Inflammatory macrophage treated with lipopolysaccharide for 1 hour (primary cell): ENCODE results near the gene SPSB4.

ENCODE experiments used
- DNase-seq, 2 donors: peaks; one replicate each; pipeline ENCODE4 v3.0.0-alpha.2; 2020 to 2022

Gene SPSB4

DNA sequence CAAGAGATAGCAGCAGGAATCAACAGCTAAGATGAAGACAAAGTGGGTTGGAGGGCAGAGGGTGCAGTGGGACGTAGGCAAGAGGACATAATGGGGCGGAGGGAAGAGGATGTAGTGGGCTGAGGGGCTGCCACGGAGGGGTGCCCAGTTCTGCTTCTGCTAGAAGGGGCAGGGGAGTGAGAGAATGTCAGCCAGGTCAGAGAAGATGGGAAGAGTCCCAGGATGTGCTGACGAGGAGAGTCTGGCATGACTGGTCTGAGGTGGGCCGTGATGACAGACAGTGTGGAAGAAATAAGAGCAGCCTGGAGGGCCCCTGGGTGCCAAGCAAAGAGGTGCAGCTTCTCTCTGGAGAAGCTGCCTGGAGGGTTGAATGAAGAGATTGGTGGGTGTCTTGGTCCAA, 4.0 kb downstream of the SPSB4 start:
- DNase-seq = no peak

DNA sequence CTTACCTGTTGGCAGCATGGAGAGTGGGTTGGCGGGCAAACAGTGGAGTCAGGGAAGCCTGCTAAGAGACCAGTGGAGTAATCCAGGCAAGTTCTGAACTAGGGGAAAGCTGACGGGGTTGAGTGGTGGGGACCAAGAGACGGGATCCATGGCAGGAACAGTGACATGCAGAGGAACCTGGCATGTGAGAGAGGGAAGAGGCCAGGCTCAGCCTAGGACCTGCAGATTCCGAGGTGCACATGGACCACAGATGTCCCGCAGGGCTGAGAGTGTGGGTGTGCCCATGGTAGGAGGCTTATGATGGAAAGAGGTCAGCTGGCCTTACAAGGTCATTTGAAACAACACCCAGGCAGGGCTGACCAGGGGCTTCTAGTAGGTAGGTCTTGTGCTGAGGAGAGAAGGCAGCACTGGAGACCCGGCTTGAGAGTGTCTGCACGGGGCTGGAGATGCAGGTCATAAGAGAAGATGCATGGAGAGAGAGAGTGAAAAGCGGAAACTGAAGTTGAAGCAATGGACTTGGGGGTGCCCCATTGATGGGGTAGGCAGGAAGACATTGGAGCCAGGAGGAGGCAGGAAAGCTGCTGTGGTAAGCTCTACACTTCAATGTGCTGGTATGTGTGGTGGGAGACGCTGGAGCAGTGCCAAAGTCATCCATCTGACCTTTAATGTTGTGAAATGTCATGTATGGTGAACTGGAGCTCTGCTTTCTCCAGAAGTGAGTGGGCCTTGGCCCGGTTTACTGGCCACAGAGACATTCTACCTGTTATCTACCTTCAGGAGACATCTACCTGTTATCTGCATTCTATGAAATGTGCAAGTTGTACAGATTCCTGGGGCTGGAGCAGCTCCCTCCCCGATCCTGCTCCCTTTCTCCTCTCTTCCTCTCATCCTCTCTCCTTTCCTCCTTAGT, 4.6 kb downstream of the SPSB4 start:
- no peak for DNase-seq

DNA sequence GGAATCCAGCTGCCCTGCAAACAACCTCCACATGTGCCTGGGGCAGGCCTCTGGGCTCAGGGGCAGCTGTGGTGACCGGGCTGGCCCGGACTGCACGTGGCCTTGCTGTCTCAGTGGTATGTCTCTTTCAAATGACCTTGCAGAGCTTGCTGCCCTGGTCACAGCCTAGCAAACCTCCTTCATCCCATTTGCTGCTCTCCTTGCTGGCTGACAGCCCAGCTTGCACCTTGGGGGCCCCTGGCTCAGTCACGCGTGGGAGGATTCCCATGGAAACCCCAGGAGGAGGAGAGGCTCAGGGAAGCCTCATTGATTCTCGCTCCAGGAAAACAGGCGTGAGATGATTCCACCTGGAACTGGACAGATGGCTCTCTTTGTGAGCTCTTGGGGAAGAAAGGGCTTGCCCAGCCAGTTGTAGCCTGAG, 5.6 kb downstream of the SPSB4 start:
- DNase-seq = no peak

DNA sequence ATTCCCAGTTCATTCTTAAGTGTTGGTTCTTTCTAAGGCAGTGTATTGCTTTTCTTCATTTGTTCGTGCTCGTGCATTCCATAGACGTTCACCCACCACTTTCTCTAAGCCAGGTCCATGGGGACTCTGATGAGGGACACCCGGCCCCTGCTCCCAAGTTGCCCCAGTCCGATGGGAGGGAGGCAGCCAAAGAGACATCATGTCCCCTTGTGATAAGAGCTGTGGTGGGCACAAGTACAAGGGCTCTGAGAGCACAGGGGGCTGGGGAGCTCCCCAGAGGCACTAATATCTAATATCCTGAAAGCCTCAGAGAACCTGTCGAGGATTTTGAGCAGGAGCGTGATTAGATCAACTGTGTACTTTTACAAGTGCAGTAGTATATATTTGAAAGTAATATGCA, 6.3 kb downstream of the SPSB4 start:
- no peak for DNase-seq

DNA sequence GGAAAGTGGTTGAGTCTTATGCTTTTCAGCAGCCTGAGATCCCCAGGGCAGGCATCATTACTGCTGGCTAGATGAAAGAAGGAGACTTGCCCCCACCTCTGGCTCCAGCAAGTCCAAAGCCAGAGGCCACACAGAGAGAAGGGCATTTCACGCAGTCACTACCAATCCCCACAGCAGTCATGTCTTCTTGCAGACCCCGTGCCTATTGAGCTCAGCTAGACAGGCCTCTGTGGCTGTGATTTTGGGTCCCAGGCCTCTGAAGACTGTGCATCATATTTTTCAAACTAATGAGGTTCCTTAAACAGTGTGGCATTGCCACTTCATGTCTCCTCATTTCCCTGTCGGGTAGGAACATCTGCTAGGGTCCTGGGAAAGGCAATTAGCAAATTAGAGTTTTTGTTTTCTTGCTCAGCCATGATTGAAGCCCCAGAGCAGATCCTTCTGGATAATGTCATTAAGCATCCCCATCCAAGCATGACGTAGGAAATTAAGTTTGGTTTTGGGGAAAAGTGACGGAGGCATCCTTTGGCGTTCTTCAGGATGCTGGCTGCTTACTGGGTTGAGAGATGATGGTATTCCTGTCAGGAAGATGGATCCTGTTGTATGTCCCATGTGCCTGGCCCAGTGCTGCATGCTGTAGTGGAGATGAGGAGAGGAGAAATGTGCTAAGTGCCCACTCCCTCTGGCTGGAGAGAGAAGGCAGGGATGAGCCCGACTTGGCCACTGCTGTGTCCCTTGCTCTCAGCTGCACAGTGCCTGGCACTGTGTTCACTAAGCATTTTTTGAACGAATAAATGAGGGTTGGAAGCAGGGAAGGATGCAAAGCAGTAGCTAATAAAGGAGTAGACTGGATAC, 7.0 kb downstream of the SPSB4 start:
- no peak for DNase-seq

DNA sequence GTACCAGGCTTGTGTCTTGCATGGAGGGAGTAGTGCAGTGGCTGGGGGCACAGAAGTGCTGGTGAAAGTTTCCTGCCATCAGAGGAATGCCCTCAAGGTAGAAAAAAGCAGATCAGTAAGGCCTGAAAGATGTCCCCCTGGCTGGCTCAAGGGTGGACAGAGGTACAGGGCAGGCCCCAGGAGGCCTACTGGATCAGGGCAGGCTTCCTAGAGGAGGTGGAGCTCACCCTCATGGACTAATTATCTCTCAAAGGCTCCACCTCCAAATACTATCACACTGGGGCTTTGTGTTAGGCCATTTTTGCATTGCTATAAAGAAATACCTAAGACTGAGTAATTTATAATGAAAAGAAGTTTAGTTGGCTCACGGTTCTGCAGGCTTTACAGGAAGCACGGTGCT, 7.8 kb downstream of the SPSB4 start:
- no peak for DNase-seq

DNA sequence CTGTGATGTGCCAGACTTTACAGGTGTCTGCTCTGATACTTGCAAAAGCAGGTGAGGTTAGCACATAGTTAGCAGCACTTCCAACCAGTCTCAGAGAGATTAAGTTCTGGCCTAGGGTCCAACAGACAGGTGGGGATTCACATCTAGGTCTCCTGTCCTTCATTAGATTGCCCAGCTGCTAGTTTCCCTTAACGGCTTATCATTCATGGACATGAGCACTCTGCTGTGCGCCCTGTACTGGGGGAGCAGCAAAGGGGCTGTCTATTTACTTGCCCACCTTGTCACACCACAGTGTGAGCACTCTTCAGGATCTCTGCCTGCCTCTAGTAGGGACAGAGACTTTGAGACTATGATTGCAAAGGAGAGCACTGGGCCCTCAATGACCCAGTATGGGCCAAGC, 8.7 kb downstream of the SPSB4 start:
- no peak for DNase-seq

DNA sequence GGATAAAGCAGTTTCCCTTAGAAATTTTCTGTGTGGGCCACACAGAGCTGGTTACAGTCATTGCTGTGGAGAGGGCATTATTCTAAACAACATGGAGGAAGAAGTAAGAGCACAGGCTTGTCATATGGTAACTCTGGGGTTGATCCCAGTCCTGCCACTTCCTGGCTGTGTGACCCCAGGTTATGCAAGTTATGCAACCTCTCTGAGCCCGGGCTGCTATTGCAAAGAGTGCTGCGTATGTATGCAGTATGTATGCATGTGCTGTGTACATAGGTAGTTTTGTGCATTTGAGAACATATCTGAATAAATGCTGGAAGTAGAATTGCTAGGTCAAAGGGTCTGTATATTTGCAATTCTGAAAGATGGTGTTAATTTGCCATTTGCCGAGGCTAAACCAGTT, 9.2 kb downstream of the SPSB4 start:
- no peak for DNase-seq

DNA sequence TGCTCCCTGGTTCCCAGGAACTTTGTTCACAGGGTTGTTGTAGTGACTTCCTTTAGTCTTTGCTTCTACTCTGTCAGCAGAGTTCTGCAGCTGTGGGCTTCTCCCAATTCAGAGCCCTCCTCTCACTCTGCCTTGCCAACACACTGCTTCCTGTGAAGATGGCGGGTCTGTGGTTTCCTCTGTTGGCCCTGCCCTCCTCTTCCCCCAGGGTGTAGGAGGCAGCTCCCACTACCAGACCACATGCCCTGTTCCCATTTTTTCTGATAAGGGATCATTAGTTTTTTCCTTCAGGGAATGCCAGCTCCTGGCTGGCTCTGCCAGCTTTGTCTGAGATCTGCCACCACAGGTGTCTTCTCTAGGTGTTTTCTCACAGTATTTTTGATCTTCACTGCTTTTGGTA, 12.7 kb downstream of the SPSB4 start:
- DNase-seq = no peak

DNA sequence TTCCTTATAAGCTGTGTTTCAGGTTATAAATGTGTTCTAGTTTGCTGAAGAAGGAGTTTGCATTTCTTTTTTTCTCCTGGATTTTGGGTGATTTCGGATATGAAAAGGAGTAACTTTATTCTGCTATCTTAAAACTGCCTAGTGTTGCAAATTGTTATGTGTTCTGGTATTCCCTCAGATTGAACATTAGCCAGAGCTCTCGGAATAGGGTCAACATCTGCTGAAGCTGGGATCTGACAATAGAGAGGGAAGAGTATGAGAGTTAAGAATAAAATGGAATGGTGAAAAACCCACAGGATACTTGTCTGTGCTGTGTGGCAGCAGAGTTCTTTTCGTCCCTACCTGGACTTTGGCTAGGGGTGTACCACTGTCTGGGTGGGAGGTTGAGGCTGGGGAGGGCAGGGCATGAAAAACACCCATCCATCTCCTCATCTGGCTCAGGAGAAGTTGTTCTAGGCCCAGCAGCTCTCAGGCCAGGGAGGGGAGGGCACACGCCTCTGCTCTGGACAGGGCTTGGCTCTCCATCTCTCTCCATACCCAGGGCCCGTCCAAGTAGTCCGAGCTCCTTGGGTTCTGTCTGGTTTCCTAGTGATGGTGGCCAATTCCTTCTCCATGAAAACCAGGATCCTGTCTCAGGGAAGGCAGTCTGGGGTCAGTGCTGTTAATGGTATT, 13.2 kb downstream of the SPSB4 start:
- DNase-seq = no peak

DNA sequence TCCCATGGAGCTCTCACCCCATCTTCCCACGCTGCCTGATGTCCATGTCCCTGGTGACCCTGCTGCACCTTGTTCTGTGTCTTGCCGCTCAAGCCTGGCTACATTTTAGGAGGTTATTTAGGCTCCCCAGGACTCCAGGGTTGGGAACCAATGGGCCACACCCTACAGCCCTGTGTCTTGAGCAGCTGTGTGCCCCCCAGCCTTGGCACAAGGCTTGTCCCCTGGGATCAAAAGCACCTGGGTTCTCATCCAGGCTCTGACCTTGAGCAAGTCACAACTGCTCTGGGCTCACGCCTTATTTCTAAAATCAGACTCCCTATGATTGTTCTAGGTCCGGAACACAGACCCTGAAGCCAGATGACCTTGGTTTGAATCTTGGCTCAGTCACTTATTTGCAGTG, 14.1 kb downstream of the SPSB4 start:
- DNase-seq = no peak

DNA sequence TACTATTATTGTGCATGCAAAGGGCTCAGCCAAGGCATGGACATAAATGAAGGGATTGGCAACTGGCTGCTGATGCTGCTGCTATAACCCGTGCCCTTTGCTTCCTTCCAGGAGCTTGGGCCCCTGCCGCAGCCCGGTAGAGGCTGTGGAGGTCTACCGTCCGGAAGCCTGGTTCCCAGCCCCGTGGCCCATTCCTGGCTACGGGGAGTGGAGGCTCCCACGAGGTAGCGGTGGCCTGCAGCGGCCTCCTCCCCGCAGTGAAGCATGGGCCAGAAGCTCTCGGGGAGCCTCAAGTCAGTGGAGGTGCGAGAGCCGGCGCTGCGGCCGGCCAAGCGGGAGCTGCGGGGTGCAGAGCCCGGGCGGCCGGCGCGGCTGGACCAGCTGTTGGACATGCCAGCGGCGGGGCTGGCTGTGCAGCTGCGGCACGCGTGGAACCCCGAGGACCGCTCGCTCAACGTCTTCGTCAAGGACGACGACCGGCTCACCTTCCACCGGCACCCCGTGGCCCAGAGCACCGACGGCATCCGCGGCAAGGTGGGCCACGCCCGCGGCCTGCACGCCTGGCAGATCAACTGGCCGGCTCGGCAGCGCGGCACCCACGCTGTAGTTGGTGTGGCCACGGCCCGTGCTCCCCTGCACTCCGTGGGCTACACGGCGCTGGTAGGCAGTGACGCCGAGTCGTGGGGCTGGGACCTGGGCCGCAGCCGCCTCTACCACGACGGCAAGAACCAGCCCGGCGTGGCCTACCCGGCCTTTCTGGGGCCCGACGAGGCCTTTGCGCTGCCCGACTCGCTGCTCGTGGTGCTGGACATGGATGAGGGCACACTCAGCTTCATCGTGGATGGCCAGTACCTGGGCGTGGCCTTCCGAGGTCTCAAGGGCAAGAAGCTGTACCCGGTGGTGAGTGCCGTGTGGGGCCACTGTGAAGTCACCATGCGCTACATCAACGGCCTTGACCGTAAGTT, 15.0 kb downstream of the SPSB4 start:
- DNase-seq = no peak

DNA sequence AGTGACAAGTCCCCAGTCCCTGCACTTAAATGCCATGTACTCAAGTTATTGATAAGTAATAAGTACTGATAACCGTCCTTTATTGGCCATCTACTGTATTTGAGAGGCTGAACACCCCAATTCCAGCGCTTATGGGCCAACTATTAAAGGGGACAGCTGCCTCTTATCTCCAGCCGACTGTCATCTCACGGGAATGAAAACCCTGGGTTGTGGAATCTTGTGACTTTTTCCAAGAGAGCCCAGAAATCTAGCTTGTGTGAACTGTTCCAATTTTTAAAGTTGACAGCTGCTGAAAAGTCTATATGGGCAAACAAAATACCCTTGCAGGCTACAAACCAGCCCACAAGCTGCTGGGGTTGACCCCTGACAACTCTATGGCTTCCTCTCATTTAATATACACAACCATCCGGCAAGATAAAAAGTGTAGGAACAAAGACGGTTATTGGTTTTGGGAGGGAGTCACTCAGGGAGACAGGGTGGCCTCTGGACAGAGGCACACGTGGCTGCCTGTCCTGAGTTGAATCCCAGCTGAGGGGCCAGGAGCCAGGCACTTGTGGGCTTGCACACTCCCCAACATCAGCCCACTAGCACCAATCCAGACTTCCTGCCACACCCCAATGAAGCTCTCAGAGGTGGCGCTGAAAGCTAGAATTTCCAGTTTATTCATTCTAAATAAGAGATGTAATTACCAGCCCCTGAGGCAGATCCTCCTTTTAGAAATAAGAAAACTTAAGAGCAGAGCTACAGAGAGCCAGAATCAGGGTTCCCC, 16.2 kb downstream of the SPSB4 start:
- DNase-seq = no peak

DNA sequence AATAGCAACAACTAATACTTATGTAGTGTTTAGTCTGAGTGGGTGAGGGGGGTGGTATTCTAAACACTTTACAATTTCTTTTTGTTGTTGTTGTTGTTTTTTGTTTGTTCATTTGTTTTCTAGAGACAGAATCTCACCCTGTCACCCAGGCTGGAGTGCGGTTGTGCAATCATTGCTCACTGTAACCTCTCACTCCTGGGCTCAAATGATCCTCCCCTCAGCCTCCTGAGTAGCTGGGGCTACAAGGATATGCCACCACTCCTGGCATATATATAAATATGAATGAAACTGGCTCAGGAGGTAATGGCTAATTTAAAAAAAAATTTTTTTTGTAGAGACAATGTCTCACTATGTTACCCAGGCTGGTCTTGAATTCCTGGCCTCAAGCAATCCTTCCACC, 19.1 kb downstream of the SPSB4 start:
- DNase-seq = no peak

DNA sequence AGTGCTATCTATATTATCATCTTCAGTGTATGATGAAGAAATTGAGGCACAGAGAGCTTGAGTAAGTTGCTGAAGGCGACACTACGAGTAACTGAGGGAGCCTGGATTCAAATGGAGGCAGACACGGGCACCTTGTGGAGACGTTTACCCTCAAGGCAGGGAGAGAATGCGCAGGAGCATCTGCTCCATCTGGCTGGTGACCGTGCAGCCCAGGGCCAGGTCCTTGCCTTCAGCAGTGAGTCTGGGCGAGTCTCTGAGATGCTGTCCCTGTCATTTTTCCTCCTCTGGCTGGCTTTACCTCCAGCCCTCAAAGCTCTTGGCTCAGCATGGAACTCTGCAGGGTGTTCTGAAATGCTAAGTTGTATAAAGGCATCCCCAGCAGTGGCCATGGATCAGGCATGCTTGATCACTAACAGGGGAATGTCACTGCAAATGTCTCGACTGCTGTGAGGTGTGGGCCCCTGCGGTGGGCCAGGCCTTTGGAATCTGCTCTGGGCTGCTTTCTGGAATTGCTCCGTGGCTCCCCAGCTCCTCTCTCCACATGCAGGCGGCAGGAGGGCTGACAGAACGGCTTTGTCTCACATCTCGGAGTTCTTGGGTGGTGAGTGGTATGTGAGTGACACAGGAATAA, 19.7 kb downstream of the SPSB4 start:
- no peak for DNase-seq

DNA sequence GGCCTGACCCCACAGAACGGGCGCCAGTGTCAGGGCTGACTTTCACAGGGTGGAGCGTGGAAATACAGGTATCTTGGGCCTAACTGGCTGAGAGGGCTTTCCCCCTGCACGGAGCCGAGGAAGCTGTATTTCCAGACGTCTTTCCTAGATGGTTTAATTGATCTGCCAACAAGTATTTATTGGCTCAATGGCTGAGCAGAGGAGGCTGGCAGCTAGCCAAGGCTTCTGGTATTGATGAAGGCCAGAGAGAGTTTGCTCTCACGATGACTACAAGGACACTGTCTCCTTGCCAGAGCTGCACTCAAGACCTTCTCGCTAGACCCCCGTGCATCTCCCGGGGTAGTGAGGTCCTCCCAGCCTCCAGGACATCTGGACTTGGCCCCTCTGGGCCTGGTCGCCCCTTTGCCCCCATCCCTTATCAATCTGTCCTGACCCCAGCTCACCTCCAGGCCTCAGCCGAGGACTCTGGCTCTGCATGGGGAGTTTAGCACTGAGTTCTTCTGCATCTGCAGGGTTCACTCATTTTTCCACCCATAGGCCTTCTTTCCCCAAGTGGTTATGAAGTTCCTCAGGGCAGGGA, 20.6 kb downstream of the SPSB4 start:
- DNase-seq = no peak

DNA sequence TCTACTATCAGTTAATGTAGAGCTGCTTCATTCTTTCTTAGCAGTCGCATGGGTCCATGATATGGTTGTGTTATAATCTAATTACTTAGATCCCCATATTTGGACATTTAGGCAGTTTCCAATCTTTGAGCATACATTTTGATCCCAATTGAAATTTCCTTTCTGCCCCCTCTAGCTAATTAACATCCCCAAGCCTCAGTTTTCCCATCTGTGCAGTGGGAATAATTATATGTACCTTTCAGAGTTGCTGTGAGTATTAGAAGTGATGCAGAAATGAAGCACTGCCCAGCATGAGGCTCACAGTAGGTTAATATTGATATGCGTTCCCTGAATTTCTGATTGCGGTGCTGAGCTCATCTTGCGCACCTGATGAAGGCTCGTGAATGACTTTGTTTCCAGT, 21.8 kb downstream of the SPSB4 start:
- no peak for DNase-seq

DNA sequence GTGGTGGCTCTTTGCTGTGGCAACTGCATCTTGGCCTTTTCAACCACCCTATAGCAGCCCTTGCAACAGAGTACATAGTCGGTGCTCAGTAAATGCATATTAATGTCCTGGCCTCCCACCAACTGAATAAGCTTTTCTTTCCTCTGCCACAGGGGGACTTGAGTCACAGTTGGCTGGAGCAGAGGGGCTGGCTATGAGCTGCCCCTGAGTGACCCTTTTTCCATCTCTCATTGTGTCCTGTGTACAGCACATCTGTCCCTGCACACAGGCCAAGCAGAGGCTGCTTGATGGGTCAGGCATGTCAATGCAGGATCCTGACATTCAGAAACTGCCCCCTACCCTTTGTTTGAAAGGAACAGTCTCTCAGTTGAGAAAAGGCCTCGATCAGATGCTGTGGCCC, 22.4 kb downstream of the SPSB4 start:
- no peak for DNase-seq

DNA sequence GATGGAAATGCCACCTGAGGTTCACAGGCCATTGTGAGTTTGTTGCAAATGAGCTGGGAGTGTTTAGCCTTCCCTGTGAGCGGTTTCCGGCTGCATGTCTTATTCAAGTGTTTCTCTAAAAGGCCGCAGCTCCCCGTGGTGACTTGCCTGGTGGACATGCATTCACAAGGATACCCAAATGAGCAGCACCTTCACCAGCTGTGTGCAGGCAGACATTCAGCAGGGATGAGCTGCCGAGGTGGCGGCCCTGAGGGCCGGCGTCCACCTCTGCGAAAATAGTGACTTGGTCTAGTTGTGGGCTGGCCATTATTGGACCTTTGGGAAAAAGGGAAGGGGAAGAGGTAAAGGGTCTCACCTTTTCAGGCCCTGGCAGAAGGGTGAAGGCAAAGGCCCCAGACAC, 23.4 kb downstream of the SPSB4 start:
- no peak for DNase-seq

DNA sequence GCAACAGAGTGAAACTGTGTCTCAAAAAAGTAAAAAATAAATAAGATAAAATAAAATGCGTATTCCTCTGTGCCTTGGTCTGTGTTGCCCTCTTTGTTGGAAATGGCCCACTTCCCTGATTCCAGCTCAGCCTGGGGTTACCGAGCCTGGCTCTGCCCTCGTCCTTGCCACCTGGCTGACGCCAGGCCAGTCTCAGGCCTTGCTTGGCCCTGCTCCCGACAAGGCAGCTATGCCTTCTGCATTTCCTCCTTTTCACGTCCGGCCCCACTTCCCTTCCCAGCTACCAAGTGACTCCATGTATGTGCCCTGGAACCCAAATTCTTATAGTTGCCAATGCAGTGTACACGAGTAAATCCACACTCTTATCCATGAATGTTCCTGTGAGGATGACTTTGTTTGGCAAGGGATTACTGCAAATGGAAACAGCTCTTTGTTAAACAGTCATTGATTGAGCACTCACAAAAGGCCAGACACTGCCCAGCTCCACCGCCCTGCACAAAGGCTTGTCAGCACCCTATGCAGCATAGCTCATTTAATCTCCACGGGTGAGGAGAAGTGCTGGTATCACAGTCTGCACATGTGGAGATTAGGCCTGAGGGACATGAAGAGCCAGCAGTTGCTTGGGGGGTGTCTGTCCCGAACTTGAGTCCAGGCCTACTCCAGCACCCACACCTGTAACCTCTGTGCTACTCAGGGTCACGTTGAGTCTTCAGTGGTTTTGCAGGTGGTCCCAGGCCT, 25.1 kb downstream of the SPSB4 start:
- peak; percentile 10 to 20 for DNase-seq
